Stomach (tissue), 9 donors: ENCODE results near the gene ZNF660. TPM values are rescaled to one million over a fixed set of nuclear protein-coding genes. Genes with fewer than 3 reads are reported as not detected.
A peak's percentile ranks its signal among the peaks of the same experiment; 100 is the strongest.

ENCODE experiments used
- DNase-seq, 2 donors: peaks; one replicate each; pipeline versions ENCODE4 v3.0.0 to v3.0.0-alpha.2; 2013 to 2019
- H3K27ac ChIP-seq, 5 donors: fragments of 200-600 bp in 4 of 5; sonication (generic) in 4 of 5; one replicate each; pipeline ENCODE4 v1.5.1; 2013 to 2019; ENCODE audit warnings: mild to moderate bottlenecking in 1 of 5, moderate library complexity in 1 of 5
- H3K27me3 ChIP-seq, 3 donors: fragments of 200-600 bp; sonication (generic); one replicate each; pipeline ENCODE4 v1.5.1; 2017 to 2019; ENCODE audit warnings: mixed run types in 1 of 3
- H3K36me3 ChIP-seq, 4 donors: fragments of 200-600 bp; sonication (generic); 1 replicate in 3 of 4; 2 replicates in 1 of 4; pipeline ENCODE4 v1.5.1; 2016 to 2019
- H3K4me1 ChIP-seq, 4 donors: fragments of 200-600 bp; sonication (generic); one replicate each; pipeline ENCODE4 v1.5.1; 2016 to 2019
- H3K4me3 ChIP-seq, 4 donors: fragments of 200-600 bp; sonication (generic) in 3 of 4; one replicate each; pipeline ENCODE4 v1.5.1; 2016 to 2019; ENCODE audit warnings: mild to moderate bottlenecking in 1 of 4
- H3K9me3 ChIP-seq, 4 donors: fragments of 200-600 bp; sonication (generic); one replicate each; pipeline ENCODE4 v1.5.1; 2016 to 2019
- EP300 ChIP-seq: sonication (generic); formaldehyde crosslinking; IDR thresholded peaks from one replicate; pipeline ENCODE4 v1.6.1; 2017; ENCODE audit warnings: antibody characterized with exemption
- POLR2A ChIP-seq, 4 donors: fragments of 450-650 bp; IDR thresholded peaks; one replicate each; pipeline ENCODE4 v1.6.1; 2016; ENCODE audit warnings: antibody characterized with exemption in 4 of 4, control low read depth in 2 of 4, mild to moderate bottlenecking in 1 of 4, moderate library complexity in 1 of 4
- POLR2AphosphoS5 ChIP-seq, 3 donors: sonication (generic); formaldehyde crosslinking; IDR thresholded peaks; one replicate each; pipeline ENCODE4 v1.6.1; 2016; ENCODE audit warnings: antibody characterized with exemption in 3 of 3
- WGBS, 5 donors: extraction: QIAGEN DNeasy Blood & Tissue Kit in 3 of 5; methylation state at CpG; one replicate each; pipeline versions ENCODE4 v1.1.5 to v1.1.7; 2013 to 2018; 5-methylcytosine and 5-hydroxymethylcytosine counted together
- intact Hi-C: fragments of 100-400 bp; cut with DNase I; formaldehyde crosslinking; loops from one replicate; pipeline ENCODE4 v1.15.1; 2023; ENCODE audit warnings: low total_unique reads
- polyA plus RNA-seq, 3 donors: library from polyadenylated mRNA; stranded (reverse); fragments of 200-250 nt; gene quantifications; one replicate each; pipeline ENCODE4 v1.2.3, GENCODE V29; 2013
- total RNA-seq, 5 donors: library from RNA; depleted of rRNA; stranded (reverse); fragments of >200 nt; gene quantifications; one replicate each; pipeline versions ENCODE4 v1.1.0 to v1.2.3, GENCODE V29; 2014 to 2016
- TF ChIP-seq, protein P1 (sequence below), 7 experiments: fragments of 450-650 bp in 4 of 7; fragments of 200-600 bp in 3 of 7; sonication (generic) in 3 of 7; IDR thresholded peaks; one replicate each; pipeline ENCODE4 v1.5.1; 2016 to 2019; ENCODE audit warnings: antibody characterized with exemption in 7 of 7, control low read depth in 2 of 7, mild to moderate bottlenecking in 1 of 7
- donor health status: healthy with polysubstance abuse.
- donor health status: Bipolar disorder and iron deficiency.
- donor health status: healthy.

ZNF660 gene
- total and polyA plus RNA-seq, 8 donors = 0.44 to 12.5 (median 0.72) TPM; not detected in 1

DNA sequence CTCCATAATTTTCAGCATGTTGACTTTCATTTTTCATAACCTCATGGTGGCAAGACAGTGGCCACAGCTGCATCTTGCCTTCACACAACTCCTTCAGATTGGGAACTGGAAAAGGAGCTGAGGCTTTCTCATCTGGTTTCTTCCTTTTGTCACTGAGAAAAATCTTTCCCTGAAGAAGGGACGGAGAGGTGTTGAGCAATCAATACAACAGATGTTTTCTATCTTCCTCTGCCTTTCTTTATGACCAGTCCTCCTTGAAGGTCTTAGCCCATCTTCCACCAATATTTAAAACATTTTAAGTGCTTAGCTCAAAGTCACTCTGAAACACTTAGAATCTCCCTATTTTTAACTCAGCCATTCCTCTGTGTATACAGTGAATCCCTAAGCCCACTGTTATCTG is 11.9 kb downstream of the ZNF660 start:
- 73 to 97% (median 84%) methylated on average over 1 of the region's 1 CpG for WGBS, 5 donors
- H3K9me3 ChIP-seq = peaks cover 11 to 91% (median 60%) of the 10 kb centered on the region in 4 donors
- TF ChIP-seq POLR2A (IDR thresholded peaks at IDR 0.05) (no peak), POLR2AphosphoS5 (IDR thresholded peaks at IDR 0.05) (no peak), EP300 (no peak)
- TF ChIP-seq, protein P1, sequence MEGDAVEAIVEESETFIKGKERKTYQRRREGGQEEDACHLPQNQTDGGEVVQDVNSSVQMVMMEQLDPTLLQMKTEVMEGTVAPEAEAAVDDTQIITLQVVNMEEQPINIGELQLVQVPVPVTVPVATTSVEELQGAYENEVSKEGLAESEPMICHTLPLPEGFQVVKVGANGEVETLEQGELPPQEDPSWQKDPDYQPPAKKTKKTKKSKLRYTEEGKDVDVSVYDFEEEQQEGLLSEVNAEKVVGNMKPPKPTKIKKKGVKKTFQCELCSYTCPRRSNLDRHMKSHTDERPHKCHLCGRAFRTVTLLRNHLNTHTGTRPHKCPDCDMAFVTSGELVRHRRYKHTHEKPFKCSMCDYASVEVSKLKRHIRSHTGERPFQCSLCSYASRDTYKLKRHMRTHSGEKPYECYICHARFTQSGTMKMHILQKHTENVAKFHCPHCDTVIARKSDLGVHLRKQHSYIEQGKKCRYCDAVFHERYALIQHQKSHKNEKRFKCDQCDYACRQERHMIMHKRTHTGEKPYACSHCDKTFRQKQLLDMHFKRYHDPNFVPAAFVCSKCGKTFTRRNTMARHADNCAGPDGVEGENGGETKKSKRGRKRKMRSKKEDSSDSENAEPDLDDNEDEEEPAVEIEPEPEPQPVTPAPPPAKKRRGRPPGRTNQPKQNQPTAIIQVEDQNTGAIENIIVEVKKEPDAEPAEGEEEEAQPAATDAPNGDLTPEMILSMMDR (IDR thresholded peaks at IDR 0.05) = no peak
- DNase-seq = no peak
- peaks cover 9 to 79% (median 44%) of the 10 kb centered on the region in 4 donors for H3K36me3 ChIP-seq
- H3K4me3 ChIP-seq = no peak overlapping the region
- no peak overlapping the region for H3K27ac ChIP-seq
- H3K27me3 ChIP-seq = no peaks in the 10 kb centered on the region
- intact Hi-C loops = no loop called here
- H3K4me1 ChIP-seq = no peaks in the 10 kb centered on the region

- no peak for DNase-seq
- TF ChIP-seq POLR2AphosphoS5 (IDR thresholded peaks at IDR 0.05) (no peak), EP300 (no peak), POLR2A (IDR thresholded peaks at IDR 0.05) (no peak)
- TF ChIP-seq, protein P1 (IDR thresholded peaks at IDR 0.05) = no peak
- Histone ChIP-seq H3K36me3 (peaks cover 0 to 29% (median 16%) of the 10 kb centered on the region in 4 donors), H3K9me3 (peaks cover 4 to 49% (median 18%) of the 10 kb centered on the region in 4 donors), H3K4me1 (no peaks in the 10 kb centered on the region), H3K27me3 (no peaks in the 10 kb centered on the region), H3K27ac (no peak overlapping the region), H3K4me3 (no peak overlapping the region)
- 91 to 98% (median 96%) methylated on average over 2 of the region's 2 CpGs for WGBS, 5 donors
- intact Hi-C loops = no loop called here
Measured at GRCh38 chr3:44601749-44602148, 17.0 kb downstream of the ZNF660 start.

DNA sequence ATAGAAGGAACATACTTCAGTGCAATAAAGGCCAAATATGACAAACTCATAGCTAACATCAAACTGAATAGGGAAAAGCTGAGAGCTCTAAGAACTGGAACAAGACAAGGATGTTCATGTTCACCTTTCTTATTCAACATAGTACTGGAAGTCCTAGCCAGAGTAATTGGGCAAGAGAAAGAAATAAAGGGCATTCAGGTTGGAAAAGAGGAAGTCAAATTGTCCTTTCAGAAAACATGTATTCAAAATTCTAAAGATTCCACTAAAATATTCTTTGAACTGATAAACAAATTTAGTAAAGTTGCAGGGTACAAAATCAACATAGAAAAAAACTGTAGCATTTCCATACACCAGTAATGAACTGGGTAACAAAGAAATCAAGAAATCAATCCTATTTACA is 27.9 kb downstream of the ZNF660 start:
- no peaks in the 10 kb centered on the region for H3K9me3 ChIP-seq
- TF ChIP-seq, protein P1 (IDR thresholded peaks at IDR 0.05) = no peak
- TF ChIP-seq EP300 (no peak), POLR2A (IDR thresholded peaks at IDR 0.05) (no peak)
- no peak overlapping the region for H3K4me3 ChIP-seq
- intact Hi-C loops = no loop called here
- H3K27ac ChIP-seq = no peak overlapping the region
- no peaks in the 10 kb centered on the region for H3K4me1 ChIP-seq
- no peaks in the 10 kb centered on the region for H3K36me3 ChIP-seq
- no peaks in the 10 kb centered on the region for H3K27me3 ChIP-seq
- DNase-seq = no peak

- H3K4me1 ChIP-seq = peaks cover 9 to 46% (median 22%) of the 10 kb centered on the region in 4 donors
- H3K4me3 ChIP-seq = peak within 1 kb of the TSS; percentile 91 to 96 (median 94)
- 0 to 2% (median 1%) methylated on average over 23 to 47 of the region's 47 CpGs for WGBS, 5 donors
- H3K27ac ChIP-seq = peak within 1 kb of the TSS; percentile 89 to 94 (median 90)
- no peaks in the 10 kb centered on the region for H3K9me3 ChIP-seq
- H3K36me3 ChIP-seq = peaks cover 5 to 15% (median 13%) of the 10 kb centered on the region in 4 donors
- no peaks in the 10 kb centered on the region for H3K27me3 ChIP-seq
- TF ChIP-seq POLR2AphosphoS5 (IDR thresholded peaks at IDR 0.05) (peak; percentile 65 to 84 (median 65)), POLR2A (IDR thresholded peaks at IDR 0.05) (no peak), EP300 (no peak)
- TF ChIP-seq, protein P1 (IDR thresholded peaks at IDR 0.05) = peak in 1 of 7 experiments; percentile 12
- intact Hi-C loops = no loop called here
- peak; percentile 82 to 96 for DNase-seq
Measured at GRCh38 chr3:44624749-44625480, 40.2 kb downstream of the ZNF660 start, which contains the start of gene ZNF197. Gene ZNF197 (plus strand): TSS chr3:44625036. CDS start chr3:44629155, 4,119 bp downstream.
